GM23248 (cell line): ENCODE results near the gene FRMPD3. TPM values are rescaled to one million over a fixed set of nuclear protein-coding genes. Genes with fewer than 3 reads are reported as not detected.

ENCODE experiments used
- DNase-seq: peaks from one replicate; pipeline ENCODE4 v3.0.0-alpha.2; 2015
- H2AFZ ChIP-seq: fragments of 200-600 bp; sonication (generic); 2 replicates; pipeline ENCODE4 v1.6.1; 2016; ENCODE audit warnings: antibody characterized with exemption
- H3F3A ChIP-seq: fragments of 200-600 bp; sonication (generic); 2 replicates; pipeline ENCODE4 v1.6.1; 2016; ENCODE audit warnings: mild to moderate bottlenecking, antibody characterized with exemption, mixed run types; ENCODE audit not compliant: insufficient read depth
- H3K27ac ChIP-seq: fragments of 200-600 bp; sonication (generic); 2 replicates; pipeline ENCODE4 v1.5.1; 2016; ENCODE audit warnings: mild to moderate bottlenecking
- H3K27me3 ChIP-seq: fragments of 200-600 bp; sonication (generic); replicated peaks from 2 replicates; pipeline ENCODE4 v1.6.1; 2016; ENCODE audit warnings: mild to moderate bottlenecking; ENCODE audit not compliant: insufficient read depth
- H3K36me3 ChIP-seq: fragments of 200-600 bp; sonication (generic); 2 replicates; pipeline ENCODE4 v1.6.1; 2016; ENCODE audit warnings: low read depth, mild to moderate bottlenecking
- H3K4me1 ChIP-seq: fragments of 200-600 bp; sonication (generic); 2 replicates; pipeline ENCODE4 v1.6.1; 2016; ENCODE audit warnings: mild to moderate bottlenecking; ENCODE audit not compliant: insufficient read depth
- H3K4me2 ChIP-seq: fragments of 200-600 bp; sonication (generic); one replicate; pipeline ENCODE4 v1.6.1; 2016; ENCODE audit warnings: mild to moderate bottlenecking; ENCODE audit not compliant: unreplicated experiment
- H3K4me3 ChIP-seq: fragments of 200-600 bp; sonication (generic); 2 replicates; pipeline ENCODE4 v1.5.1; 2016; ENCODE audit warnings: mild to moderate bottlenecking
- H3K79me2 ChIP-seq: fragments of 200-600 bp; sonication (generic); 2 replicates; pipeline ENCODE4 v1.6.1; 2016; ENCODE audit warnings: mild to moderate bottlenecking; ENCODE audit not compliant: insufficient read depth
- H3K9ac ChIP-seq: fragments of 200-600 bp; sonication (generic); 2 replicates; pipeline ENCODE4 v1.6.1; 2016; ENCODE audit warnings: mild to moderate bottlenecking
- H3K9me2 ChIP-seq: fragments of 200-600 bp; sonication (generic); 2 replicates; pipeline ENCODE4 v1.6.1; 2016; ENCODE audit warnings: mixed run types, mild to moderate bottlenecking, moderate library complexity; ENCODE audit not compliant: insufficient read depth
- H3K9me3 ChIP-seq: fragments of 200-600 bp; sonication (generic); one replicate; pipeline ENCODE4 v1.6.1; 2017; ENCODE audit warnings: low read depth
- H4K20me1 ChIP-seq: fragments of 200-600 bp; sonication (generic); 2 replicates; pipeline ENCODE4 v1.6.0; 2016; ENCODE audit not compliant: insufficient read depth
- EZH2 ChIP-seq: fragments of 200-600 bp; sonication (generic); IDR thresholded peaks from 2 replicates; pipeline ENCODE4 v1.6.1; 2018; ENCODE audit warnings: antibody characterized with exemption, mild to moderate bottlenecking; ENCODE audit not compliant: insufficient read depth, poor library complexity, severe bottlenecking
- EZH2phosphoT487 ChIP-seq: fragments of 200-600 bp; sonication (generic); IDR thresholded peaks from 2 replicates; pipeline ENCODE4 v1.6.1; 2018; ENCODE audit warnings: antibody characterized with exemption, moderate library complexity, mild to moderate bottlenecking, low read depth; ENCODE audit not compliant: insufficient read depth
- WGBS, 2 experiments: methylation state at CpG; one replicate each; pipeline ENCODE4 v1.1.6; 2015 to 2017; ENCODE audit warnings: low lambda C conversion rate in 2 of 2, low coverage in 1 of 2; ENCODE audit errors: missing lambda C conversion rate in 2 of 2; 5-methylcytosine and 5-hydroxymethylcytosine counted together
- in situ Hi-C: fragments of 300-500 bp; cut with MboI; formaldehyde crosslinking; loops from 2 replicates; pipeline ENCODE4 v1.15.0; 2020
- polyA plus RNA-seq: library from polyadenylated mRNA; unstranded; fragments of >200 nt; fragmentation: Nextera tagmentation; extraction: Ambion mirVana; gene quantifications from 2 replicates; pipeline ENCODE4 v1.2.1, GENCODE V29; 2016
- total RNA-seq: library from RNA; depleted of rRNA; stranded (reverse); fragments of >200 nt; shearing (Covaris generic); gene quantifications from 2 replicates; pipeline ENCODE4 v1.2.3, GENCODE V29; 2014; rRNA removed

The FRMPD3 gene
- total and polyA plus RNA-seq, 2 experiments from 2014 or later = not detected

DNA sequence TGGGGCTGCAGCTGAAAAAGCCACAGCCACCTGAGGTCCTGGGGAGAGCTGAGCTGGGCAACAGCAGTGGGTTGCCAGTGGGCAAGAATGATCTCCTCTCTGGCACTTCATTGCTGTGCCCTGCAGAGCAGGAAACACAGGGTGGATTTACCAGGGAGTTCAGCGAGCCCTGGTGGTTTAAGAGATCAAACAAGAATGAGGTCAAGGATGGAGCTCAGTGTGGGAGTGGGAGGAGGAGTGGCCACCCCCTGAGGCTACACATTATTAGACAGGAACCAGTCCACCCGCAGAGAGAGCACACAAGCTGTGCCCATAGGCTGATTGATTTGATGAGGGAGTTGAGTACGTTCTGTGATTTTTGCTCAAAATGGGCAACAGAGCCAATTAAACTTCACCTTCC, 47.3 kb downstream of the FRMPD3 start:
- Histone ChIP-seq H3K4me2 (no peak overlapping the region), H3K4me1 (no peaks in the 10 kb centered on the region), H4K20me1 (no peaks in the 10 kb centered on the region), H3K9me3 (no peaks in the 10 kb centered on the region), H3K79me2 (no peaks in the 10 kb centered on the region), H3K27me3 (no peaks in the 10 kb centered on the region), H3K9me2 (no peaks in the 10 kb centered on the region), H3F3A (no peaks in the 10 kb centered on the region), H3K4me3 (no peak overlapping the region), H3K9ac (no peak overlapping the region), H3K27ac (no peak overlapping the region), H3K36me3 (no peaks in the 10 kb centered on the region), H2AFZ (no peak overlapping the region)
- WGBS, 2 experiments = 51 to 52% methylated on average over 2 to 3 of the region's 3 CpGs
- in situ Hi-C loops = no loop called here
- TF ChIP-seq EZH2 = no peak
- no peak for TF ChIP-seq EZH2phosphoT487
- no peak for DNase-seq

Other genes starting within 250 kb of the FRMPD3 start
- not detected in 2 replicates for gene NUP62CL, start 243.2 kb upstream of the FRMPD3 start, total RNA-seq
- not detected in 2 replicates for gene NUP62CL, start 243.2 kb upstream of the FRMPD3 start, polyA plus RNA-seq
- gene DNAAF6, start 243.0 kb upstream of the FRMPD3 start, total RNA-seq = not detected in 2 replicates
- not detected in 2 replicates for gene DNAAF6, start 243.0 kb upstream of the FRMPD3 start, polyA plus RNA-seq
- 76.7 and 96.9 TPM in 2 replicates for gene PRPS1, start 178.9 kb downstream of the FRMPD3 start, total RNA-seq
- gene PRPS1, start 178.9 kb downstream of the FRMPD3 start, polyA plus RNA-seq = 87.7 and 92.1 TPM in 2 replicates